ENCODE data around the gene NR2F2. TPM values are rescaled to one million over a fixed set of nuclear protein-coding genes. Genes with fewer than 3 reads are reported as not detected.

NR2F2 gene
- polyA plus RNA-seq, 1 of the 3 experiments (the other 2 are of a cell fraction) = 3.9 TPM

GRCh38 chr15:96363707-96364106, 33.2 kb downstream of the NR2F2 start (continued):
- TF ChIP-seq REST (IDR thresholded peaks at IDR 0.05; ENCODE audit: low read depth, low read length) (no peak), POLR2AphosphoS5 (IDR thresholded peaks at IDR 0.05; ENCODE audit: low read depth, low read length) (no peak), ELF1 (IDR thresholded peaks at IDR 0.05) (no peak), MEF2A (IDR thresholded peaks at IDR 0.05; ENCODE audit: borderline replicate concordance, low read depth) (no peak), ZBTB33 (IDR thresholded peaks at IDR 0.05; ENCODE audit: borderline replicate concordance, low read depth) (no peak), SIN3A (IDR thresholded peaks at IDR 0.05; ENCODE audit: borderline replicate concordance, low read depth, low read length) (no peak), SMC3 (IDR thresholded peaks at IDR 0.05; ENCODE audit: low read depth, low read length) (no peak), MXI1 (IDR thresholded peaks at IDR 0.05; ENCODE audit: low read depth, low read length) (no peak), TEAD4 (IDR thresholded peaks at IDR 0.05; ENCODE audit: borderline replicate concordance, insufficient read depth) (no peak), RCOR1 (IDR thresholded peaks at IDR 0.05; ENCODE audit: low read length) (no peak)
- TF ChIP-seq, protein P1, sequence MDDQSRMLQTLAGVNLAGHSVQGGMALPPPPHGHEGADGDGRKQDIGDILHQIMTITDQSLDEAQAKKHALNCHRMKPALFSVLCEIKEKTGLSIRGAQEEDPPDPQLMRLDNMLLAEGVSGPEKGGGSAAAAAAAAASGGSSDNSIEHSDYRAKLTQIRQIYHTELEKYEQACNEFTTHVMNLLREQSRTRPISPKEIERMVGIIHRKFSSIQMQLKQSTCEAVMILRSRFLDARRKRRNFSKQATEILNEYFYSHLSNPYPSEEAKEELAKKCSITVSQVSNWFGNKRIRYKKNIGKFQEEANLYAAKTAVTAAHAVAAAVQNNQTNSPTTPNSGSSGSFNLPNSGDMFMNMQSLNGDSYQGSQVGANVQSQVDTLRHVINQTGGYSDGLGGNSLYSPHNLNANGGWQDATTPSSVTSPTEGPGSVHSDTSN (IDR thresholded peaks at IDR 0.05) = no peak
- TF ChIP-seq, protein P2, sequence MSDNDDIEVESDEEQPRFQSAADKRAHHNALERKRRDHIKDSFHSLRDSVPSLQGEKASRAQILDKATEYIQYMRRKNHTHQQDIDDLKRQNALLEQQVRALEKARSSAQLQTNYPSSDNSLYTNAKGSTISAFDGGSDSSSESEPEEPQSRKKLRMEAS (IDR thresholded peaks at IDR 0.05; ENCODE audit: low read depth) = no peak

- CTCF ChIA-PET = interaction anchor here (1.0 to 1.4 kb wide), 3 partner anchors 9 to 1390 kb away, joined by 3 to 4 read pairs (median 4); no protein-coding TSS in a partner anchor
- Histone ChIP-seq H3K9me3 (no peaks in the 10 kb centered on the region), H3K36me3 (replicated peaks in 1 of 2; ENCODE audit: control insufficient read depth in 1 of 2, insufficient read depth in 2 of 2, low read length in 1 of 2) (no peaks in the 10 kb centered on the region), H3K27me3 (ENCODE audit: insufficient read depth) (peaks cover 98% of the 10 kb centered on the region), H3K27ac (ENCODE audit: low read depth in 2 of 2, low read length in 1 of 2) (no peak overlapping the region), H3K4me1 (ENCODE audit: control insufficient read depth in 1 of 2, insufficient read depth in 2 of 2, low read depth in 1 of 2, low read length in 1 of 2) (no peaks in the 10 kb centered on the region), H3K4me3 (ENCODE audit: low read depth in 2 of 2, low read length in 1 of 2) (no peak overlapping the region), H4K20me1 (ENCODE audit: insufficient read depth) (no peaks in the 10 kb centered on the region), H3K9ac (no peak overlapping the region), H3K4me2 (no peak overlapping the region), H3K79me2 (ENCODE audit: insufficient read depth) (no peaks in the 10 kb centered on the region), H2AFZ (ENCODE audit: low read depth) (no peak overlapping the region), H3F3A (replicated peaks; ENCODE audit: insufficient read depth) (no peaks in the 10 kb centered on the region), H3K9me2 (no peaks in the 10 kb centered on the region)
- peak; percentile 19 for DNase-seq
- 7% methylated on average over 32 of the region's 42 CpGs for WGBS (ENCODE audit: low lambda C conversion rate)
- POLR2A ChIA-PET = no interaction called here
- TF ChIP-seq FOXJ3 (CRISPR knock-in tag; IDR thresholded peaks at IDR 0.05) (no peak), YY1 (IDR thresholded peaks at IDR 0.05; ENCODE audit: low read depth) (no peak), FOXM1 (IDR thresholded peaks at IDR 0.05; ENCODE audit: low read depth) (no peak), RXRA (IDR thresholded peaks at IDR 0.05; ENCODE audit: borderline replicate concordance, low read depth) (no peak), GATA2 (CRISPR knock-in tag; IDR thresholded peaks at IDR 0.05) (no peak), ZBTB33 (IDR thresholded peaks at IDR 0.05; ENCODE audit: borderline replicate concordance, low read depth) (no peak), TAF1 (IDR thresholded peaks at IDR 0.05; ENCODE audit: borderline replicate concordance, low read depth, low read length) (no peak), JUND (IDR thresholded peaks at IDR 0.05) (no peak), RAD21 (IDR thresholded peaks at IDR 0.05; ENCODE audit: low read length) (no peak), RFX5 (IDR thresholded peaks at IDR 0.05; ENCODE audit: low read length) (no peak)
- TF ChIP-seq, protein P2 (IDR thresholded peaks at IDR 0.05; ENCODE audit: low read depth) = no peak
- TF ChIP-seq, protein P1 (IDR thresholded peaks at IDR 0.05) = no peak
Observed at GRCh38 chr15:96365781-96366525, 35.5 kb downstream of the NR2F2 start.
